ENCODE measurements around the gene UGGT1.
"Not testable (repeated sequence)": the region's sequence is repeated elsewhere in the genome, so short reads cannot be mapped to it uniquely, and the experiment has no call there.

Gene UGGT1

DNA sequence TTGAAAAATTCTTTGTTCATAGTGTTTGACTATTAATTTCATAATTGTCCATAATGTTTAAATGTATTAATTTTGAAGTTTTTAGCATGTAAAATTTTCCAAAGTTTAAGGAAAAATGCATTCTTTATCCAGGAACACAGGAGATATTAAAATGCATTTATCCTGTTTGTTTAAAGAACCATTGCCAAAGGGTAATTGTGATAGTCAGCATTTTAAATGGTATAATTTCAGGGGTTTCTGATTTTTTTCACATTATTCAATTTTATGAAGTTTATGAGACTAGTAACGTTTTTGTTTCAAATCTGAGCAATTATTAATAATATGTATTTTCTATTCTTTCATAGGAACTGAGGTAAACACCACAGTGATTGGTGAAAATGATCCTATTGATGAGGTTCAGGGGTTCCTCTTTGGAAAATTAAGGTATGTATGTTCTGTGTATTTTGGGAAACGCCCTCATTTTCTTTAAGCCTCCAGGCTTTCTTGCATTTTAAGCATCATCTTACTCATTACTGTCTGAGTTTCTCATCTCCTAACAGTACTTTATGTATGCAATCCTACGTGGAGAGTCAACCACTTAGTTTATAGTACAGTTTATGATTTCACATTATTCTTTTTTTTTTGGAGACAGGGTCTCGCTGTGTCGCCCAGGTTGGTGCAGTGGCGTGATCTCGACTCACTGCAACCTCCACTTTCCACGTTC is 25.1 kb downstream of the UGGT1 start:
- no peak for DNase-seq (ENCODE audit: low read depth, low spot score)

DNA sequence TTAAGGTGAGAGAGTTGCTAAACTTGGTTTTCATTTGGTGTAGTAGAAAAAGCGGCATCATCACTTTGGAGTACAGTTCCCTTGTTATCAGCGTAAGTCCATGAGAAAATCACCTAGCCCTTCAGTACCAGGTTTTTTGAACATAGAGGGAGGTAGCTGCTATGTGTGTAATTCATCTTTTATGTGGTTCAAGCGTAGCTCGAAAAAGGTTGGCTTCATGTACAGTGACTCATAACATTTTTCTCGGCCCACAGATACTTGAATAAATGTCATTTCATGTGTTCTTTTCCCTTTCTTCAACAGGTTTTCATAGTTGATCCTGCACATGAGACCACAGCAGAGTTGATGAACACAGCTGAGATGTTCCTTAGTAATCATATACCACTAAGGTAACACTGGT is 43.6 kb downstream of the UGGT1 start:
- DNase-seq (ENCODE audit: low read depth, low spot score) = no peak

DNA sequence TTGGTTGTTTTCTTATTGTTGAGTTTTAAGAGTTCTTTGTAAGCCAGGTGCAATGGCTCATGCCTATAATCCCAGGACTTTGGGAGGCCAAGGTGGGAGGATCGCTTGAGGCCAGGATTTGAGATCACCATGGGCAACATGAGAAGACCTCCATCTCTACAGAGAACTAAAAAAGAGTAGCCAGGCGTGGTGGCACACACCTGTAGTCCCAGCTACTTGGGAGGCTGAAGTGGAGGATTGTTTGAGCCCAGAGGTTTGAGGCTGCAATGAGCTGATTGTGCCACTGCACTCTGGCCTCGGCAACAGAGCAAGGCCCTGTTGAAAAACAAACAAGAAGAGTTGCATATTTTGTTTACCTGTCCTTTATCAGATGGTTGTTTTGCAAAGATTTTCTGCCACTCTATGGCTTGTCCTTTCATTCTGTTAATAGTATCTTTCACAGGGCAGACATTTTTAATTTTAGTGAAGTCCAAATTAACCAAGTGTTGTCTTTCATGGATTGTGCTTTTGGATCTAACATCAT is 46.2 kb downstream of the UGGT1 start:
- no peak for DNase-seq (ENCODE audit: low read depth, low spot score)

DNA sequence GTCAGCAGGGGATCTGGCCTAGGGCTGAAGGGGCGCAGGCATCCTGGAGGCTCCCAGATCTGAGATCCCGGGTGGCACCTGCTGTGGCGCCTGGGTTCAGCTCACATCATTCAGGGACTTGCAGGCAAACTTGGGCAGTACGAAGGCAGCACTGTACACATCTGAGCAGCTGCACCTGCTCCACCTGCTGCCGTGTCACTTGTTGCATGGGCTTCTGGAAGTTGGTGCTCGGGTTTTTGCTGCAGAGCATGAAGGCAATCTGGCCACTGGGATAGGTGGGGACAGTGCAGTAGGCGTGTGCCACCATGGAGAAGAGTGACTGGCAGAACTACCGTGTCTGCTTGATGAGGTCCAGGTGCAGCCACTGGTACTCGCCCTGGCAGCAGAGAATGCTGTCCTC is 48.6 kb downstream of the UGGT1 start:
- no peak for DNase-seq (ENCODE audit: low read depth, low spot score)

DNA sequence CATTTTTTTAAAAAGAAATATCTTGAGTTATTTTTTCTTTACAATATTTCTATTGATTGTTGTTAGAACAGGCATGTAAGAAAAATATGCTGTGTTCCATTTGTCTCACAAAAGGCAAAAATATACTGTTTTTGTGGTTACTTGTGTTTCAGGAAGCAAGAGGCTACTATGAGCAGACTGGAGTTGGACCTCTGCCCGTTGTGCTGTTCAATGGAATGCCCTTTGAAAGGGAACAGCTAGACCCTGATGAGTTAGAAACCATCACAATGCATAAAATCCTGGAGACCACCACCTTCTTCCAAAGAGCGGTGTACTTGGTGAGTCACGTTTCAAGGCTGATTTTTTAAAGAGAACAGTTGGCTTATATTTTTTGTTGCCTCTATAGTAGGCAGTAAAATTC is 54.7 kb downstream of the UGGT1 start:
- DNase-seq (ENCODE audit: low read depth, low spot score) = no peak

DNA sequence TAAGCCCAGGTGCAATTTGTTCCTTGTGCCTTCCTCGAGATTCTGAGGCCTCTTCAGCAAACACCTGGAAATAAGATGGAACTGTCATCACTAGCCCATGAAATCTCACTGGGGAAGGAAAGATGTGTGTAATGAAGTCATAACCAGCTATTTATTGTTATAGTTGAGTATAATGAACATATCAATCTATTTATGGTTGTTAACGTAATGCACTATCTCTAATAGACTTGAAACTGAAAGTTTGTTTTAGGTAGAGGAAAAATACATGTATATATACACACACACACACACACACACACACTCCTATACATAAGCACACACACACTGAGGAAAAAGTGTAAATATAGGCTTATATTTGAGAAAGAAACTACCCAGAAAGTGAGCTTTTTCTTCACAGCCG is 62.8 kb downstream of the UGGT1 start:
- DNase-seq (ENCODE audit: low read depth, low spot score) = no peak

DNA sequence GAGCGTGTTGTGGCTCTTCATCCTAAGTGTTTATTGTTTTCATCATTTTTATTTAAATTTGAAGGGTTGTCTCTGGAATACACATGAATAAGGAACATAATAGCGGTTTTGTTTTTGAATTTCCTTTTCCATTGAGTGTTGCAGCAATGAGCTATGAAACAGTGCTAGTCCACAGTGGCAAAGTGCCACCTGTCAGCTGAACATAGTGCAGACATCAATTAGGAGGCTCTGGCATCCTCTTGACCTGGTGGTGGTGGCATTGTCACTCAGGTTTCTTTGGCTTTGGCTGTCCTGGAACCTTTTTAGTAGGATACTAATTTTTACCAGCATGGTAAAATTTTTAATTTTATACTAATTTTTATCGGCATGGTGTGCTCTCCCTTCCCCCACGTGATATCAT is 63.2 kb downstream of the UGGT1 start:
- DNase-seq (ENCODE audit: low read depth, low spot score) = no peak

DNA sequence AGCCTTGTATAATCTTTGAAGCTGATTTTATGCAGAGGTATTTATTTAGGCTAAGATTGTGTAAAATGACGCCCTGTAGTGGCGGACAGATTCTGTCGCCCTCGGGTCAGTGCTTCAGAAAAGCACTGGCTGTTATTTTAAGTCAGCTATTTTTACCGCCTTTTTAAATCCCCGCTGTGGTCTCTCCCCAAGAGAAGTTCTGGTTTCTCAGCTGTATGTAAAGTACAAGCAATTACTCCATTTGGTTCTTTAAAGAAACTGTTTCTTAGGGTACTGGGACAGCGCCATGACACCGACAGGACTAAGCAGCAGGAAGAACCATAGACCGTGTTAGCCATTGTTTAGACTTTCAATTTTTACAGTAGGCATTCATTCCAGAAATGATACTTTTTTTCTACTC is 65.0 kb downstream of the UGGT1 start:
- no peak for DNase-seq (ENCODE audit: low read depth, low spot score)

DNA sequence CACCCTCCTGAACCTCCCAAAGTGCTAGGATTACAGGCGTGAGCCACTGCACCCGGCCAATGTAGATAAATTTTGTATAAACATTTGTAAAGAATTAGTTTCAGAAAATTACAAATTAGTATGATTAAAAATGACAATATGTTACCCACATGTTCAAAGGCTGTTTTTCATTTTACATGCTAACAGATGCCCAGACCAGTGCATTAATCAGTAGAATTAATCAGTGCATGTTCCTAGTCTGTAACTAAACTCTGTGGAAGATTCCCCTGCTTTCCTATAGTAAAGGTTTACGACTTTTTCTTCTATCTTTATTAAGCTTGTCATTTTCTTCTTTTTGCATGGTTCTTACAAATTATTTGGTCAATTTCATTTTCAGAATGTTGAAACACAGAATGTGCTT is 65.8 kb downstream of the UGGT1 start:
- no peak for DNase-seq (ENCODE audit: low read depth, low spot score)

DNA sequence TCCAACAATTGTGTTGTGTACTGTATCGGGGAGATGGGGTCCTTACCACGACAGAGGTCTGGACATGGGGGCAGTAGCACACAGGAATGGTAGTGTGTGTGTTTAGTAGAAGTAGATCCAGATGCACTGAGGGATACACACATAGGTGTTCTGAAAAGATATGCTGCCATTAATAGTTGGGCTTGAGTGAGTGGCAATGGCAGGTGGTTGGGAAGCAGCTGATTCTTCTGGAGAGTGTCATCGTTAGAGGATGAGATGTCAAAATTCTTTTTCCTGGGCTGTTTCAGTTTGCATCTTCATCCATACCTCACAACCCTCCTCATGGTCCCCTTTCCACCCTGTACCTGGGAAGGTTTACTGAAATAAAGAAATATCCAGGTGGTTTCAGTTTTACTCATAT is 66.6 kb downstream of the UGGT1 start:
- DNase-seq (ENCODE audit: low read depth, low spot score) = no peak

DNA sequence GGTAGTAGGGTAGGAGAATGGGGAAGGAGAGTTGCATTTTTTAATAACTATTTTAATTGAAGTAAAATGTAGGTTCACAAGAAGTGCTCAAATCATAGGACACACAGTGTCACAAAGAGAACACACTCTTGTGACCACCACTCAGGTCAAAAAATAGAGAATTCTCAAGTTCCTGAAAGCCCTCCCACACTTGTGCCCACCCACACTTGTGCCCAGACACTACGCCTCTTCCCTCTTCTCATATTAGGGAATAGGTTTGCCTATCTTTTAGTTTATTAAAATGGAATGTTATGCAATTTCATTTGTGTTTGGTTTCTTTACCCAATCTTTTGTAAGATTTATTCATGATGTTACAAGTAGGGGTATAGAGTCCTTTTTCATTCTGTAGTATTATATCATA is 67.2 kb downstream of the UGGT1 start:
- no peak for DNase-seq (ENCODE audit: low read depth, low spot score)

DNA sequence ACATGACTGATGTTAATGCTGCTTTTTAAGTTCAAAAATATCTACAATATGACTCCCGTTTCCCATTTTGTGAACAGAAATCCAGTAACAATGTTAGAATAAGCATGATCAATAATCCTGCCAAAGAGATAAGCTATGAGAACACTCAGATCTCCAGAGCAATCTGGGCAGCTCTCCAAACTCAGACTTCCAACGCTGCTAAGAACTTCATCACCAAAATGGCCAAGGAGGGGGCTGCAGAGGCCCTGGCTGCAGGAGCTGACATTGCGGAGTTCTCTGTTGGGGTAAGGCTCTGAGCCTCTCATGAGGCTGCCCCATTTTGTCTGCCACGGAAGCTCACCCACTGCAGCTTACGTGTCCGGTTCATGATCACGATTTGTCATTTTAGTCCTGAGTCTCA is 68.4 kb downstream of the UGGT1 start:
- DNase-seq (ENCODE audit: low read depth, low spot score) = no peak

DNA sequence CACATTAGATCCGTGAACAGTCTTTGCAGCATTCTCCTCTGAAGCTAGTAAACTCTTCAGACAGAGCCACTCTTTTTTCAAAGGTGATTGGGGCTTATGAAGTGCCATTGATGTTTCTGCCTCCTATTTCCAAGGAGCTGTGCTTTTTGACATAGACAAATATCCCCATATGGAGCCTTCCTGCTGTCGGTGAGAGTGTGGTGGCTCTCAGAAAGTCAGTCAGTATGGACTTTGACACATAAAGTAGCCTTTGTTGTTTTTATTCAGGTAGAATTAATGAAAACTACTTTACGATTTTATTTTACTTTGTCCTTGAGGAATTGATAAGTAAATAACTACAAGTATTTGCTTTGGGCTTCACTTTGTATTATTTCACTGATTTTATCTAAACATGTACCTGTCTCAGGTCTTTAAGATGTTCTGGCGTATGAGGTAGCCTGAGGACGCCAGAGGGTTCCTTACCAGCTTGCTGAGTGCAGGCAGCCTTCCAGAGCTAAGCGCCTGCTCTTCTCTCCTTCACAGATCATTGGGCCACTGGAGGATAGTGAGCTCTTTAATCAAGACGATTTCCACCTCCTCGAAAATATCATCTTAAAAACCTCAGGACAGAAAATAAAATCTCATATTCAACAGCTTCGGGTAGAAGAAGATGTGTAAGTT is 69.7 kb downstream of the UGGT1 start:
- DNase-seq (ENCODE audit: low read depth, low spot score) = no peak

DNA sequence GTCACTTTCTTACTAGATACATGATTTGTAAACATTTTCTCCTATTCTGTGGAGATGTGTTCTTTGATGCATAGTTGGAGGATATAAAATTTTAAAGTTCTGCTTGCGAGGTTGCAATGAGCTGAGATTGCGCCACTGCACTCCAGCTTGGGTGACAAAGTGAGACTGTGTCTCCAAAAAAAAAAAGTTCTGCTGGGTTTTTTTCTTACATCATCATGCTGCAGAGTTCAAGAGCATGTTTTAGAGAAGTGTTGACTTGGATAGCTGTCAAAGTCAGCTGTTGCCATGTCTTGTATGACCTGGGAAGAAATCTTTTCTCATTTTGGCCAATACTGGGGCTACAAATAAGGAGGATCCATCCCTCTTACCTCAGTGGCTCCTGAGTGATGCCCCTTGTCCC is 71.3 kb downstream of the UGGT1 start:
- no peak for DNase-seq (ENCODE audit: low read depth, low spot score)

DNA sequence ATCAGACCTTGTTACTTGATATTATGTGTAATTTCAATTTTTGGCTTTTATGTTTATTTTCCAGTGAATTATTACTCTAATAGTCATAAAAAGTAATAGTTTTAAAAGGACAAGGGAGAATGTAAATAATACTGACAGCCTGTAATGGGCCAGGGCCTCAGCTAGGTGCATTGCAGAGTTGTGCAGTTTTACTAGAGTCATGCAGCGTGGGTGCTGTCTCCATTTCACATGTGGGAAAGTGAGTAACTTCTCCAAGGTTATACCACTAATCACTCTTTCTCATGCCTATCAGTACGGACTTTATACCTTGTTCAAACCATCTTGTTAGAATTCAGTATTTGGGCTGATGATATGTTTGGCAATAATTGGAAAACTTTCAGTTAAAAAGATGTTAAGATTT is 73.3 kb downstream of the UGGT1 start:
- no peak for DNase-seq (ENCODE audit: low read depth, low spot score)

DNA sequence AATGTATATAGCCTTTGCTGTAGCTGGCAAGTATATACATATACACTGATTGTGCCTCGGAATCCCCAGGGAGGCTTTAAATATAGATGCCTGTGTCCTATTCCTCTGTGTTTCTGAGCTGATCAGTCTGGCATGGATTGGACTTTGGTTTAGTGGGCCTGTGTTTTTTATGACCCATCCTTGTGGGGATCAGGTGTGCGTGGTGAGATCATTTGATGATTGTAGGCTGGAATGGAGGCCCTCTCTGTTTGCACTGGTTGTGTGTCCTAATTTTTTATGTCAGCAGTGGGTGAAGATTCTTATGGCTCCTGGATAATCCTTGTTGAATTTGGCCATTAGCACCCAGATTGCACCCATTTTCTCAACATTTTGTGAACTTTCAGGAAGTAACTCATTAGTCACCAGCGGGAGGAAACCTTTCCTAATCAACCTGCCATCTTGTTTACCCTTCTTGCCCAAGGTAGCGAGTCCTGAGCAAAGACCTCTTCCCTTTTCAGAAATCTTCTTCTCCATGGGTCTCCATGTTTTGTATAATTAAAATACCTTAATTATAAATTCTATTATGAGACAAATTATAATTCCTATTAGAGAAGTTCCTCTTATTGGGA is 75.8 kb downstream of the UGGT1 start:
- no peak for DNase-seq (ENCODE audit: low read depth, low spot score)

DNA sequence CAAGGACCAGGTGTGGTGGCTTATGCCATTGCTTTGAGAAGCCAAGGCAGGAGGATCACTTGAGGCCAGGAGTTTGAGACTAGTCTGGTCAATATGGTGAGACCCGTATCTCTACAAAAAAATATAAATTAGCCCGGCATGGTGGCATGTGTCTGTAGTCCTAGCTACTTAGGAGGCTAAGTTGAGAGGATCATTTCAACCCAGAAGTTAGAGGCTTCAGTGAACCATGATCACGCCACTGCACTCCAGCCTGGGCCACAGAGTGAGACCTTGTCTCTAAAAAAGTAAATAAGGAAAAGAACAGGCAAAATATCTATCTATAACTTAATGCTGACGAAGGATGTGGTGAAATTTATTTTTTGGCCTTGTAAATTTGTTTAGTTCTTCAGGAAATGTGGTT is 78.1 kb downstream of the UGGT1 start:
- DNase-seq (ENCODE audit: low read depth, low spot score) = no peak

DNA sequence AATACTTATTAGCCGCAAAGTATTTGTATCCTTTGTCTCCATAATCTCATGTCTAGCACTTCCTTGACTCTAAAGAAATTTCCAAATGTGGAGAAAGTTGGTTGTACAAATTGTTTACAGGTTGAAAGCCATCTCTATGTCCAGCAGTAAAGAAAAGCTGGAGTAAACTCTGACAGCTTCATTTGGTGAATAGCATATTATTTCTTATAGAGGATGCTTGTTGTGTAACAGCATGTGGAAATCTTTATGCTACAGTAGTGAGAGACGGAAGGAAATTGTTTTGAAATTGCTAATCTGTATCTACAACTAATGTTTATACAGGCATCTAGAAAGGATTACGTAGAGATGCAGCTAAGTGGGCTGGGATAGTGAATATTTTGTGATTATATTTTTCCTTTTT is 78.5 kb downstream of the UGGT1 start:
- DNase-seq (ENCODE audit: low read depth, low spot score) = no peak

DNA sequence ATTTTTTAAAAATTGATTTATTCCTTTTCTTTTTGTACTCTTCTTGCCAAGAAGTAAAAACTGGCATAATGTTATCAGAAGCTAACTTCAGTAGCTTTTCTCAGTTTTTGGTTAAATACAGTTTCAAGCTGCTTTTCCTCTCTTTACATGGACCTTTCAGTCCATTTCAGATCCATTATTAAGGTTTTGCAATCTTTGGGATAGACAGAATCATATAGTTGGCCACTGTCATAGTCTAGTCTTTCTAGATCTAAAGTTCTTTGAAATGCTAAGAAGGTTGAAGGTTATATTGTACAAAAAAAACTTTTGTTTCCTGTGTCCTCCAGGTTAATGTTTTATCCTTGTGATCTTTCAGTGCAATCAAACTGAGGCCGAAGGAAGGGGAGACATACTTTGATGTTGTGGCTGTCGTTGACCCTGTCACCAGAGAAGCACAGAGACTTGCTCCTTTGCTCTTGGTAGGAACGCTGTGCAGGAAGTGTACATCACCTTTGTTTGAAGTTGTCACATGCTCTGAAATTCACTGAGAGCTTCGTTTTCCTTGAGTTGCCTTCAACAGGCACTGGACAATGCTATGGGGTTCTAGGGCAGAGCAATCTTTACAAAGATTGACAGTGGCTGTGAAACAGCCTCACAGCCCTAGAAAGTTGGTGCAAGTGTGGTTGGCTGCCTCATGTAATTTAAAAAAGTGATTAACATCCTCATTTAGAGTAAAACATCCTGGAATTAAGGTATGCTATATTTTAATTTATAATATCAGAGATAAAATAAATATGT is 79.1 kb downstream of the UGGT1 start:
- DNase-seq (ENCODE audit: low read depth, low spot score) = no peak

DNA sequence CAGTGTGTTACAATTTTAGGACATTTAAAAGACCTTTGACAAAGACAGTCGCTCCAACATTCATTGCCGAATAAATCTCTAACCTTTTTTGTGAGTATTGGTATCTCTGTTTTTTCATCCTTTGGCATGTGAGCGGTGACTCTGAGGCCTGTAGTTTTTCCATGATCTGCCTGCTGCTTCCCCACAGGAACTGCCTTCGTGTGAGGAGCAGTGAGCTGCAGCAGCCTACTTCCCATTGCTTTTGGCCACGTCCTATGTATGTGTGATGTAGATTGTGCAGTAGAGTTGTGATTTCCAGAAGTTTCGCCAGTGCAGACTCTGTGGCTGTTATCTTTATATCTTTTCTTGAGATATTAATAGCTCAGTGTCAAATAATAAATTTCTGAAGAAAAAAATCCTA is 79.8 kb downstream of the UGGT1 start:
- DNase-seq (ENCODE audit: low read depth, low spot score) = no peak

DNA sequence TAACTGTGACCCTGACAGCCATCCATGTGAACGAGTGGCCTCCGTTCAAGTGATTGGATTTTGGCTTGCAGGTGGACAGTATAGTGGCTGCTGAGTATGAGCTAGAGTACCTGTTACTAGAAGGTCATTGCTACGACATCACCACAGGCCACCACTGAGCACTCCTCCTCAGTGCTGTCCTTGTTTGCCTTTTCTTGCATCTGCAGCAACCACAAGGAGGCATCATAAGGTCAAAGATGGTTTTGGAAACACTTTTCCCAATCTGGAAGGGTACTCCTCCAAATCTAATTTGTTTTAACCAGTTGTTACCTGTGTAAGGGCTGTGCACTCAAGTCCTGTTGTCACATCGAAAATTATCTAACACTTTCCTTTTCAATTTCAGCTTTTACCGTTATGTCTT is 81.2 kb downstream of the UGGT1 start:
- DNase-seq (ENCODE audit: low read depth, low spot score) = no peak

DNA sequence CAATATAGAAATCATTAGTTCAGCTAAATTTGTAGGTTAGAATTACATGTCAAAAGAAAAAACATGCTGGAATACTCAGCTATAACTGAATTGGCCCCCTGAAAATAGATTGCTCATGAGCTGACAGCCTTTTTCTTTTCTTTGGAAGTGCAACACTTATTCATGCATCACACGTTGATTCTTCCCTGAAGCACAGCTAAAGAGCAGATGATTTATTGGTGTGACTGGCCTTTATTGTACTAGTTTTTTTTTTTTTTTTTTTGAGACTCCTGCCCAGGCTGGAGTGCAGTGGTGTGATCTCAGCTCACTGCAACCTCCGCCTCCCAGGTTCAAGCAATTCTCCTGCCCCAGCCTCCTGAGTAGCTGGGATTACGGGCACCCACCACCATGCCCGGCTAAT is 83.1 kb downstream of the UGGT1 start:
- DNase-seq (ENCODE audit: low read depth, low spot score) = not testable (repeated sequence)
